ENCODE data around the gene TEX53.

TEX53 gene

GRCh38 chr9:114680259-114681001 is 22.8 kb upstream of the TEX53 start:
- DNase-seq (ENCODE audit: low spot score), result no peak

DNA sequence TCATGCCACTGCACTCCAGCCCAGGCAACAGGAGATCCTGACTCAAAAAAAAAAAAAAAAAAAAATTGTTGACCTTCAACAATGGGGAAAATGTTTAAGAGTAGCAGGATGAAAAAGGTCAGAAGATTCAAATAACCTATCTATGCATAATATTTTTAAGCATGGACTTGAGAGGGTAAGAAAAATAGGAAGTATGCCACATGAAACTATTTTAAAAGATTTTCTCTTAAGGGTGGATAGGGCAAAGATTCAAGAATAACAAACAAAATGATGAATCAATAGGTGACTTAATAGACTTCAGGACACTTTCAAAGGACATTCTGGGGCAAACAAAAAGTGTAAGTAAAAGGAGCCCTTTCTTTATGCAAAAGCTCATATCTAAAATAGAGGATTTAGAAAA is 21.2 kb upstream of the TEX53 start:
- no peak for DNase-seq (ENCODE audit: low spot score)

GRCh38 chr9:114678130-114678529 is 20.5 kb upstream of the TEX53 start:
- DNase-seq (ENCODE audit: low spot score), result no peak

DNA sequence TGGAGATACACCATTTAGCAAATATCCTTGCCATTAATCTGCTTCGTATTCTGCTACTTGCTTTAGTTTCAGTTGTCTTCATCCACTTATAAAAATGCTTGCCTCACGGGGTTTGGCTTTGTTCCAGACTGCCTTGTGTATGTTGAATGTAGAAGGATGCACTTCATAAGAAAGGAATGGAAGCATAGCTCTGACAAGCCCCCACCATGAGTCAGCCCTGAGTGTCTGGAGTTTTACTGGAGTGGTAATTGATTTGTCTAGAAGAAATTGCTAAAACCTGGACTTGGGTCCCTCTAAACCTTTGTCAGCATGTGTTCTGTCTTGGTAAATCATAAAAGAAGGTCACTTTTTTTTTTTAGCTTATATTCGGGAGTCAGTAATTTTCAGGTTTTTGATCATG is 19.8 kb upstream of the TEX53 start:
- peak; percentile 99 for DNase-seq (ENCODE audit: low spot score)

DNA sequence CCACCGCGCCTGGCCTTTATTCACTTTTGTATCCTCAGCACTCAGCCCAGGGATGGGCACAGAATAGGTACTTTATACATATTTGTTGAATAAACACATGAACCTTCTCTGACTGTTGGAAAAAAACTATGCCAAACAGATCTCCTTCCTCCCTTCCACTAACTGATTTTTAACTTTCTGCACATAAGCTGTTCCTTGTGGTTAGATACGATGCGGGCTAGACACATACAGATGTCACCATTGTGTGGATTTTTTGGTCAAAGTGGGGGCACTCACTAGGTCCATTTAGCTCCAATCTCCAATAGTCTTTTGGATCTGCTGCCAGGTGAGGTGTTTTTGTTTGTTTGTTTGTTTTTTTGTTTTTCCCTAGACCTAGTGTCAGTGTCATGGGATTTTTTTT is 19.3 kb upstream of the TEX53 start:
- DNase-seq (ENCODE audit: low spot score), result no peak

DNA sequence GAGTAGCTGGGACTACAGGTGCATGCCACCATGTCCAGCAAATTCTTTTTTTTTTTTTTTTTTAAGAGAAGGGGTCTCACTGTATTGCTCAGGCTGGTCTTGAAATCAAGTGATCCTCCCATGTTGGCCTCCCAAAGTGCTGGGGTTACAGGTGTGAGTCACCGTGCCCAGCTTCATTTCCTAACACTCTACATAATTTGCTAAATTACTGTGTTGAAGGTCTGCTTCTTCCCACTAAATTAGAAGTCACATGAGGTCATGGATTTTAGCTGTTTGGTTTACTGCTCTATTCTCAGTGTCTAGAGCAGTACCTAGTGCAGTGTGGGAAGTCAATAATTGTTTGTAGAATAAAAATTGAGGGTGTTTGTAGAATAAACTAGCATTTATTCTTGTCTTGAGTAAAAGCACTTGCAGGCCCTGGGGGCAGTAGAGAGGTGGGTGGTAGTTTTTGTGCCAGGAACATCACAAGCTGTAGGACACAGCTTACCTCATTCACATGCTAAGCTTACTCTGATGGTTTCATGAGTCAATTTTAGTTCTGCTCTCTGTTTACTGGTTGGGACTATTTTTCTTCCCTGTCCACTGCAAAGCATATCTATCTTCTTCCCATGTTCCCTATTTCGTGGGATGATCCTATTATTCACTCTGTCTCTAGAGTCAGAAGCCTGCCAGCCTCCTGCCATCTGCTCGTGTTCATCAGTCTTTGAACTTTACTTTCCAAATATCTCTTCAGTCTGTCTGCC is 17.4 kb upstream of the TEX53 start:
- DNase-seq (ENCODE audit: low spot score), result peak; percentile 46

DNA sequence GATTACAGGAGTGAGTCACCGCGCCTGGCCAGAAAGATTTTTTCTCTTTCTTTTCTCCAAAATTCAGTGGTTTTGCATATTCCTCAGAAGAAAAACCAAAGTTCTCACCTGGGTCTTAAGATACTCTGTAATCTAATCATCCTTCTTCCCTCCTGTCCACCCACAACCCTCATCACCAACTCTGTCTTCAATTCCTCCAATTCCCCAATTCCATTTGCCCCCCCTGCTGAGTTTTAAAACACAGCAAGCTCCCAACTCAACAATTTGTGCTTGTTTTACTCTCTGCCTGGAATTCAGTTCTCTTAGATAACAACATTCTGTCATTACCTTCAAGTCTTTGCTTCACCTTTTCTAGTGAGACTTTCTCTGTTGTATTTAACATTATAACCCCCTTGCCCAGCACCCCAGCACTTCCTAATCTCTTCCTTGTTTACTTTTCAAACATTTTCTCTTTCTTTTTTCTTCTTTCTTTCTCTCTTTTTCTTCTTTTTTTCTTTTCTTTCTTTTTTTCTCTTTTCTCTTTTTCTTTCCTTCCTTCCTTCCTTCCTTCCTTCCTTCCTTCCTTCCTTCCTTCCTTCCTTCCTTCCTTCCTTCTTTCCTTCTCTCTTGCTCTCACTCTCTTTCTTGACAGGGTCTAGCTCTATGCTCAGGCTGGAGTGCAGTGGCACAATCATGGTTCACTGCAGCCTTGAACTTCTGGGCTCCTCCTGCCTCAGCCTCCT is 16.6 kb upstream of the TEX53 start:
- DNase-seq (ENCODE audit: low spot score), result no peak

DNA sequence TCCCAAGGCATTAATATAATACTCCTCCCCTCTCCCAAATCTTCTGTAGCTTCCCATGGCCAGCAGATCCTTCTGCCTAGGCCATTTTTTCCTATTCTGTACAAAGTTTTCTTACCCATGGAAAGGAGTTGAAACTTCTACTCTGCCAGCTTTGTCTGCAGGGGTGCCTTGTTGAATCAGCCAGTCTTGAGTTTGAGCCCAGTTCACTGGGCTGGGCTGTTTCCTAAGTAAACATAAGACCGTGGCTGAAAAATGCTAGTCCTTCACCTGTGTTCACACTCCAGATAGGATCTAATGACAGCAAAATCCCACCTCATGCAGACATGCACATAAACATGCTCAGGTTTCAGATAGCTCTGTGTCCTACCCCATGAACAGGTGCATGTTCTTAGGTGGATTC is 14.0 kb upstream of the TEX53 start:
- DNase-seq (ENCODE audit: low spot score), result no peak

GRCh38 chr9:114669961-114670360 is 12.4 kb upstream of the TEX53 start:
- no peak for DNase-seq (ENCODE audit: low spot score)

GRCh38 chr9:114668146-114668545 is 10.5 kb upstream of the TEX53 start:
- no peak for DNase-seq (ENCODE audit: low spot score)

- no peak for DNase-seq (ENCODE audit: low spot score)
These were observed 9.2 kb upstream of the TEX53 start for GRCh38 chr9:114666851-114667250.

DNA sequence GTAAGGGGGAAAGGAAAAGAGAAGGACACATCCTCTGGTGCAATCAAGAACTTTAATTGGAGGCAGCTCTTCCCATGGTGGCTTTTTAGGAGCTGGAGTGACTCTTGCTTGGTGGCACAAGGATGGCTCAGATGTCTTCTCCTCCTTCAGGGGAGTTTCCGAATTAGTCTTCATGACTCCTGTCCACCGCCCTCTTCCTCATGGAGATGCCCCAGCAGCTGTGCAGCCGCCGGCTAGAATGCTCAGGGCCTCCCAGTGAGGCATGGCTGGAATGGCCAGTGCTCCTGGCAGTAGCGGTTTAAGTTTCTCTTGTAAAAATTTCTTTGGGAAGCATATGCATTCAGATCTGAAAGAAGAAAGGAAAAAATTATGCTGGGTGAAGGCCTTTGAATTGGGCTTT is 8.8 kb upstream of the TEX53 start:
- no peak for DNase-seq (ENCODE audit: low spot score)

- DNase-seq (ENCODE audit: low spot score), result no peak
These were observed 6.6 kb upstream of the TEX53 start for GRCh38 chr9:114664181-114664580.

GRCh38 chr9:114662081-114662989 is 4.7 kb upstream of the TEX53 start:
- DNase-seq (ENCODE audit: low spot score), result peak; percentile 48

DNA sequence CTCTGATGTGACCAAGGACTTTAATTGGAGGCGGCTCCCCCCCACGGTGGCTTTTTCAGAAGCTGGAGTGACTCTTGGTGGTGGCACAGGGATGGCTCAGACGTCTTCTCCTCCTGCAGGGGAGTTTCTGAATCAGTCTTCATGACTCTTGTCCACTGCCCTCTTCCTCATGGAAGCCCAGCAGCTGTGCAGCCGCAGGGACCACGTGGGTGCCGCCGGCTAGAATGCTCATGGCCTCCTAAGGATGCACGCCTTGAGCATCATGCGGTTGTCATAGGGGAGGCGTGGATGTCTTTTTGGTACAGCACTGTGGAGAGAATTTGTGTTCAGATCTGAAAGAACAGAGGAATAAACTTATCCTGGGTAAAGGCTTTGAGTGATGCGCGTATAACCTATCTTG is 1.3 kb downstream of the TEX53 start:
- DNase-seq (ENCODE audit: low spot score), result no peak

GRCh38 chr9:114655689-114656088 is 1.9 kb downstream of the TEX53 start:
- peak; percentile 31 for DNase-seq (ENCODE audit: low spot score)

DNA sequence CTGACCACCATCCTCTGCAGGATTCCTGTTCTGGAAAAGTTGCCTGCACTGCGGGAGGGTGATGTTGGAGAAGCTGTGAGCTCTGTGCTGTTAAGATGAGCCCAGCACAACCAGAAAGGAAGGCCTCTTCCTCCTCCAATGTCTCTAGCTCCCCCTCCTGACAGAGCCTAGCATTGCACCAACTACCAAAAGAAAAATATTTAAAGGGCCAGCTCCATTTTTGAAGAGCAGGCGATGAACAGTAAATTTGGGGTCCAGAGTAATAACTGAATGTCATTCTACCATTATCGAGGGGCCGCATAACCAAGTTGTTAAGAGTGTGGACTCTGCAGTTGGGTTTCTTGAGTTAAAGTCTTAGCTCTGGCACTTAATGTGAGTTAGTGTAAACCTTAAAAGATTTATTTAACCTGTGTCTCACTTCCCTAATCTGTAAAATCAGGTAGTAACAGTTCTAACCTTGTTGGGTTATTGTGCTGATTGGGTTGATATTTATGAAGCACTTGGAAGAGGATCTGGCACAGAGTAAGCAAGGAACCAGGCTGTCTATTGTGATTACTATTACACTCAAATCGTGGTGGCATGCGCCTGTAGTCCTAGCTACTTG is 3.9 kb downstream of the TEX53 start:
- DNase-seq (ENCODE audit: low spot score), result peak; percentile 83

DNA sequence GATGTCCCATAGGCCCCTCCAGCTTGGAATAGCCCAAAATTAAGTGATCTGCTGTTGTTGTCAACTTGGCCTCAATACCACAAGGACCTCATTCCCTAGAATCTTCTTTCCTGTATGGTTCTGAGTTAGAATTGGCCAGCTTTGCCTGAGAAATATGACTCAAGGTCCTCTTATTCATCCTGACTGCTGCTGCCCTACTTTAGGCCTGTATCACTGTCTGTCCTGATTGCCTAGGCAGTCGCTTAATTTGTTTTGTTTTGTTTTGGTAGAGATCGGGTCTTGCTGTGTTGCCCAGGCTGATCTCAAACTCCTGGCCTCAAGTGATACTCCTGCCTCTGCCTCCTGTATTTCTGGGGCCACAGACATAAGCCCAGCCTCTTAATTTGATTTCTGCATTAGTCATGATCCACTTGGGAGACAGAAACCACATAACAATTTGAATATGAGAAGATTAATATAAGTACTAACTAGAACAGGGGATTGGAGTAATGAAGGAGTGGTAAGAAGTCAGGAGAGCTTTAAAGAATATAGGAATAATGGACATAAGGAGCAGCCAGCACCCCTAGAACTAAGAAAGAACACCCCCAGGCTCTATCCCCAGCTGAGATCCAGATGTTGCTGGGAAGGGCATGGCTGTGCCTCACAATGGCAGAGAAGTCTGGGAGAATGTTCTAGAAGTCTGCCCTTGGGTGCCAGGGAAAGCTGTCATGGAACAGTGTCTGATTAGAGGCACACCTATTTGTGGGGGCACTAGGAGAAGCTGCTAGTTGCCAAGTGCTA is 4.6 kb downstream of the TEX53 start:
- DNase-seq (ENCODE audit: low spot score), result peak; percentile 69

DNA sequence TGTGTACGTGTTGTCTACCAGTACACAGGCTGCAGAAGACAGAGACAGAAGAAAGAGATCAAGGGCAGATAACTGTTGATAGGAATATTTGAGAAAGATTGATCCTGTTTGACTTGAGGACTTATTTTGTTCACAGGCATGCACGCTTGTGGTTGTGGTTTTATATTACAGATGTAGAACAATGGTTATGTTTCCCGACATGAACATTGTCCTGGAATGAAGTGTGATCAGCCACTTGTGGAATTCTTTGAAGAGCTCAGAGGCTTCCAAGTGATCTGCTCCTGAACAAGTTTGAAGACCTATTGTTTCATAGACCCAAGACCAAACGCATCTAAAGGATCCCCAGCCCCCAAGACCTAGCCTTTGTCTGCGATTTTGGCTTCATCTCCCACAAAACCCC is 13.7 kb downstream of the TEX53 start:
- no peak for DNase-seq (ENCODE audit: low spot score)

- DNase-seq (ENCODE audit: low spot score), result no peak
These were observed 14.6 kb downstream of the TEX53 start for GRCh38 chr9:114643001-114643400.

DNA sequence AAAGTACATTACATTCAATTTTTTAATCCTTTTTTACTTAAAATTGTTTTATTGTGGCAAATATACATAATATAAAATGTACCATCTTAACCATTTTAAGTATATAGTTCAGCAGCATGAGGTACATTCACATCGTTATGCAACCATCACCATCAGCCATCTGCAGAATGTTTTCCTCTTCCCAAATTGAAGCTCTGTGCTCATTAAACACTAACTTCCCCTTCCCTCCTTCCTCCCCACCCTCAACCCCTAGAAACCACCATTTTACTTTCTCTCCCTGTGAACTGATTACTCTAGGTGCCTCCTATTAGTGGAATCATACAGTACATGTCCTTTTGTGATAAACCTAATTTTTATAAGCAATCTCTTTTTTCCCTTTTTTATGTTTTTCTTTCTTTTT is 15.6 kb downstream of the TEX53 start:
- no peak for DNase-seq (ENCODE audit: low spot score)

Data from RKO (cell line).